BJ (cell line): ENCODE data around the gene NTF3. TPM values are rescaled to one million over a fixed set of nuclear protein-coding genes. Genes with fewer than 3 reads are reported as not detected.

ENCODE experiments used
- CTCF ChIA-PET: fragments of 350-600 bp; formaldehyde crosslinking; extraction: SDS; loops from one replicate; lab custom pipeline; 2021; ENCODE audit warnings: antibody characterized with exemption, inconsistent platforms; lab: Yijun Ruan, JAX
- POLR2A ChIA-PET: fragments of 300-600 bp; sonication (Branson Sonifier 250); formaldehyde crosslinking; extraction: SDS; loops from one replicate; lab custom pipeline; 2021; ENCODE audit warnings: antibody characterized with exemption; lab: Charles Lee
- DNase-seq: peaks from one replicate; pipeline ENCODE4 v3.0.0-alpha.2; 2011; ENCODE audit warnings: low read depth
- H3K27me3 ChIP-seq: 2 replicates; pipeline ENCODE4 v1.6.0; 2011; ENCODE audit warnings: low read length; ENCODE audit not compliant: control insufficient read depth, insufficient read depth
- H3K36me3 ChIP-seq: 2 replicates; pipeline ENCODE4 v1.5.1; 2011; ENCODE audit warnings: low read length; ENCODE audit not compliant: control insufficient read depth, insufficient read depth
- H3K4me3 ChIP-seq: 2 replicates; pipeline ENCODE4 v1.5.1; 2011; ENCODE audit warnings: low read depth, mild to moderate bottlenecking, control low read depth, low read length
- CTCF ChIP-seq: IDR thresholded peaks from 2 replicates; pipeline ENCODE4 v1.5.1; 2011; ENCODE audit warnings: low read depth, mild to moderate bottlenecking, control low read depth, inconsistent platforms, low read length, moderate library complexity; ENCODE audit not compliant: insufficient read depth
- polyA plus RNA-seq: library from polyadenylated mRNA; depleted of rRNA; stranded (reverse); fragments of >200 nt; gene quantifications from 2 replicates; pipeline ENCODE4 v1.2.3, GENCODE V29; 2011

Gene NTF3
- polyA plus RNA-seq, 1 experiment: 12.5 TPM

- POLR2A ChIA-PET: no interaction called here
- Histone ChIP-seq H3K36me3 (no peaks in the 10 kb centered on the region; the same call in 1 of the 2 replicates), H3K27me3 (no peaks in the 10 kb centered on the region), H3K4me3 (no peak overlapping the region)
- CTCF ChIA-PET: no interaction called here
- no peak for DNase-seq
- no peak for TF ChIP-seq CTCF
Measured at GRCh38 chr12:5470703-5471102, 38.8 kb downstream of the NTF3 start.

- POLR2A ChIA-PET: no interaction called here
Measured at GRCh38 chr12:5473076-5473782, 41.3 kb downstream of the NTF3 start.

DNA sequence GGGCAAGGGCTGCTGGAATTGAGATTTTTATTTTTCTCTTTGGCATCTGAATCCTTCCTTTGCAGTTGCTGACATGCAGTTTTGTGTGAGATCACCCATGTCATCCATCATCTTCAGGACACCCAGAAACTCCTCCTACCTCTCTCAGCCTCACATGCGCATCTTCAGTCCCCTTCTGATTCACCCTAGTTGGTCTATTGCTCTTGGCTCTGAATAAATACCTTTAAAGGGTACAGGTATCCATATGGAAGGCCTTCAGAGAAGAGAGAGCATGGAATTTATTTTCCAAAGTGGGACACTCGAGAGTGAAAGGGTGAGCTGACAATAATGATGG, 41.8 kb downstream of the NTF3 start:
- POLR2A ChIA-PET: no interaction called here
- CTCF ChIA-PET: interaction anchor here (1.0 to 1.9 kb wide), 4 partner anchors 12 to 32 kb away, joined by 3 to 9 read pairs (median 5); no protein-coding TSS in a partner anchor
- TF ChIP-seq CTCF: no peak
- Histone ChIP-seq H3K27me3 (no peaks in the 10 kb centered on the region), H3K36me3 (no peaks in the 10 kb centered on the region; the same call in 1 of the 2 replicates), H3K4me3 (no peak overlapping the region)
- DNase-seq: no peak

More at GRCh38 chr12:5473076-5473782, 41.3 kb downstream of the NTF3 start:
- CTCF ChIA-PET: interaction anchor here (1.0 to 1.9 kb wide), 6 partner anchors 13 to 40 kb away, joined by 3 to 9 read pairs (median 5); no protein-coding TSS in a partner anchor
- no peaks in the 10 kb centered on the region for H3K27me3 ChIP-seq
- H3K36me3 ChIP-seq: no peaks in the 10 kb centered on the region; the same call in 1 of the 2 replicates
- no peak for DNase-seq
- peak; percentile 19; the same call in 1 of the 2 replicates for TF ChIP-seq CTCF
- H3K4me3 ChIP-seq: no peak overlapping the region

- no peaks in the 10 kb centered on the region for H3K27me3 ChIP-seq
Measured at GRCh38 chr12:5476356-5476755, 44.4 kb downstream of the NTF3 start.

More at GRCh38 chr12:5476356-5476755, 44.4 kb downstream of the NTF3 start:
- DNase-seq: no peak
- TF ChIP-seq CTCF: no peak
- POLR2A ChIA-PET: no interaction called here
- H3K36me3 ChIP-seq: no peaks in the 10 kb centered on the region
- H3K4me3 ChIP-seq: no peak overlapping the region
- CTCF ChIA-PET: interaction anchor here (1.0 kb wide), 1 partner anchor 173 kb away, joined by 4 read pairs; no protein-coding TSS in a partner anchor
